Smooth muscle cell (in vitro differentiated cells): ENCODE results near the gene ADH7. TPM values are rescaled to one million over a fixed set of nuclear protein-coding genes. Genes with fewer than 3 reads are reported as not detected.

Source experiments
- DNase-seq: peaks from one replicate; lab custom pipeline; 2025; ENCODE audit not compliant: unreplicated experiment; lab: John Stamatoyannopoulos, UW
- H2AFZ ChIP-seq: fragments of 200-600 bp; sonication (generic); 2 replicates; pipeline ENCODE4 v1.6.0; 2016; ENCODE audit warnings: antibody characterized with exemption, low read depth, mild to moderate bottlenecking
- H3F3A ChIP-seq: fragments of 200-600 bp; sonication (generic); 2 replicates; pipeline ENCODE4 v1.6.0; 2017; ENCODE audit warnings: antibody characterized with exemption, low read depth
- H3K27ac ChIP-seq: fragments of 200-600 bp; sonication (generic); 2 replicates; pipeline ENCODE4 v1.5.1; 2016; ENCODE audit warnings: low read depth, mild to moderate bottlenecking
- H3K27me3 ChIP-seq: fragments of 200-600 bp; sonication (generic); 2 replicates; pipeline ENCODE4 v1.6.1; 2016; ENCODE audit warnings: low read depth, mild to moderate bottlenecking
- H3K36me3 ChIP-seq: fragments of 200-600 bp; sonication (generic); 2 replicates; pipeline ENCODE4 v1.5.1; 2016; ENCODE audit warnings: low read depth
- H3K4me1 ChIP-seq: fragments of 200-600 bp; sonication (generic); 2 replicates; pipeline ENCODE4 v1.5.1; 2016; ENCODE audit warnings: low read depth
- H3K4me2 ChIP-seq: fragments of 200-600 bp; sonication (generic); 2 replicates; pipeline ENCODE4 v1.6.0; 2016; ENCODE audit warnings: mild to moderate bottlenecking
- H3K4me3 ChIP-seq: fragments of 200-600 bp; sonication (generic); 2 replicates; pipeline ENCODE4 v1.5.1; 2016; ENCODE audit warnings: mild to moderate bottlenecking
- H3K79me2 ChIP-seq: fragments of 200-600 bp; sonication (generic); 2 replicates; pipeline ENCODE4 v1.6.0; 2016; ENCODE audit warnings: low read depth, mild to moderate bottlenecking
- H3K9ac ChIP-seq: fragments of 200-600 bp; sonication (generic); 2 replicates; pipeline ENCODE4 v1.6.0; 2016; ENCODE audit warnings: low read depth
- H3K9me3 ChIP-seq: fragments of 200-600 bp; sonication (generic); replicated peaks from 2 replicates; pipeline ENCODE4 v1.5.1; 2016; ENCODE audit warnings: low read depth
- H4K20me1 ChIP-seq: fragments of 200-600 bp; sonication (generic); 2 replicates; pipeline ENCODE4 v1.6.0; 2016; ENCODE audit warnings: low read depth
- WGBS: methylation state at CpG from one replicate; pipeline ENCODE4 v1.1.7; 2016; ENCODE audit warnings: low lambda C conversion rate; 5-methylcytosine and 5-hydroxymethylcytosine counted together
- polyA plus RNA-seq: library from polyadenylated mRNA; unstranded; fragments of >200 nt; fragmentation: Nextera tagmentation; extraction: Ambion mirVana; gene quantifications from 2 replicates; pipeline ENCODE4 v1.2.1, GENCODE V29; 2016
- total RNA-seq: library from RNA; depleted of rRNA; stranded (reverse); fragments of >200 nt; gene quantifications from 2 replicates; pipeline ENCODE4 v1.2.3, GENCODE V29; 2014
- TF ChIP-seq, protein P1 (sequence below): fragments of 200-600 bp; sonication (generic); IDR thresholded peaks from 2 replicates; pipeline ENCODE4 v1.5.1; 2017; ENCODE audit warnings: borderline replicate concordance, mild to moderate bottlenecking, antibody characterized with exemption; ENCODE audit not compliant: insufficient read depth, poor library complexity, severe bottlenecking

ADH7 gene
- total and polyA plus RNA-seq, 2 experiments from 2014 or later = not detected

DNA sequence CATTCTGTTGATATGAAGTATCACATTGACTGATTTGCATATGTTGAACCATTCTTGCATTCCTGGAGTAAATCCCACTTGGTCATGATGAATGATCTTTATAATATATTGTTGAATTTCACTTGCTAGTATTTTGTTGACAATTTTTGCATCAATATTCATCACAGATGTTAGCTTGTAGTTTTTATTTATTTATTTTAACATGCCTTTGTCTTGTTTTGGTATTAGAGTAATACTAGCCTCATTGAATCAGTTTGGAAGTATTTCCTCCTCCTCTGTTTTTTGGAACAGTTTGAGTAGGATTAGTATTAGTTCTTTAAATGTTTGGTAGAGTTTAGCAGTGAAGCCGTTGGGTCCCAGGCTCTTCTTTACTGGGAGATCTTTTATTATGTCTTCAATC lies 68.7 kb downstream of the ADH7 start:
- Histone ChIP-seq H3K27ac (no peak overlapping the region), H2AFZ (no peak overlapping the region), H3K4me1 (no peaks in the 10 kb centered on the region), H3F3A (no peaks in the 10 kb centered on the region), H3K9ac (no peak overlapping the region), H4K20me1 (no peaks in the 10 kb centered on the region), H3K27me3 (no peaks in the 10 kb centered on the region), H3K36me3 (no peaks in the 10 kb centered on the region), H3K79me2 (no peaks in the 10 kb centered on the region), H3K4me3 (no peak overlapping the region), H3K9me3 (no peaks in the 10 kb centered on the region), H3K4me2 (no peak overlapping the region)
- DNase-seq = no peak
- TF ChIP-seq, protein P1, sequence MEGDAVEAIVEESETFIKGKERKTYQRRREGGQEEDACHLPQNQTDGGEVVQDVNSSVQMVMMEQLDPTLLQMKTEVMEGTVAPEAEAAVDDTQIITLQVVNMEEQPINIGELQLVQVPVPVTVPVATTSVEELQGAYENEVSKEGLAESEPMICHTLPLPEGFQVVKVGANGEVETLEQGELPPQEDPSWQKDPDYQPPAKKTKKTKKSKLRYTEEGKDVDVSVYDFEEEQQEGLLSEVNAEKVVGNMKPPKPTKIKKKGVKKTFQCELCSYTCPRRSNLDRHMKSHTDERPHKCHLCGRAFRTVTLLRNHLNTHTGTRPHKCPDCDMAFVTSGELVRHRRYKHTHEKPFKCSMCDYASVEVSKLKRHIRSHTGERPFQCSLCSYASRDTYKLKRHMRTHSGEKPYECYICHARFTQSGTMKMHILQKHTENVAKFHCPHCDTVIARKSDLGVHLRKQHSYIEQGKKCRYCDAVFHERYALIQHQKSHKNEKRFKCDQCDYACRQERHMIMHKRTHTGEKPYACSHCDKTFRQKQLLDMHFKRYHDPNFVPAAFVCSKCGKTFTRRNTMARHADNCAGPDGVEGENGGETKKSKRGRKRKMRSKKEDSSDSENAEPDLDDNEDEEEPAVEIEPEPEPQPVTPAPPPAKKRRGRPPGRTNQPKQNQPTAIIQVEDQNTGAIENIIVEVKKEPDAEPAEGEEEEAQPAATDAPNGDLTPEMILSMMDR = no peak
- 92% methylated on average over 1 of the region's 1 CpG for WGBS

DNA sequence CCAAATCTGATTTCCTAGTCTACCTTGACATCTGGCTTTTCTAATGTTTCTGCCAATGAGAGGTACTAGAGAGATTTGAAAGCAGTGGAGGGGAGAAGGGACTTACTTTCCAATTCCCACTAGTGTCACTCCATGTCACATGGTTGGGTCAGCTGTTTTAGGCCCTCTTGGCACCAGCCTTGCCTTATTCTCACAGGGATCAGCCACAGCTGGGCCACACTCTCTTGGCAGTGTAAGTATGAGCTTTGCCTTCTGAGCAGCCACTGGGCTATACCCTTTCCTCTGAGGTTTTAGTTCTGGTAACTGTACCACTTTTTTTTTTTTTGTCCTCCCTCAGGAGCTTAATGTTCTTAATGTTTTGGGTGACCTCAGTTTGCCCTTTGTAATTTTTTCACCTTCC lies 72.4 kb downstream of the ADH7 start:
- Histone ChIP-seq H3K36me3 (no peaks in the 10 kb centered on the region), H2AFZ (no peak overlapping the region), H3K79me2 (no peaks in the 10 kb centered on the region), H3F3A (no peaks in the 10 kb centered on the region), H4K20me1 (no peaks in the 10 kb centered on the region), H3K9ac (no peak overlapping the region), H3K9me3 (no peaks in the 10 kb centered on the region), H3K27me3 (no peaks in the 10 kb centered on the region), H3K4me1 (no peaks in the 10 kb centered on the region), H3K4me2 (no peak overlapping the region), H3K27ac (no peak overlapping the region), H3K4me3 (no peak overlapping the region)
- TF ChIP-seq, protein P1 = no peak
- DNase-seq = no peak

Other genes with a start within 250 kb of the ADH7 start
- gene ADH6, start 216.1 kb downstream of the ADH7 start, total RNA-seq = not detected in 2 replicates
- 0.15 and 0.22 TPM in 2 replicates for gene ADH6, start 216.1 kb downstream of the ADH7 start, polyA plus RNA-seq
- not detected in 2 replicates for gene ADH1A, start 144.4 kb downstream of the ADH7 start, total RNA-seq
- gene ADH1A, start 144.4 kb downstream of the ADH7 start, polyA plus RNA-seq = not detected in 2 replicates
- not detected in 2 replicates for gene ADH1B, start 113.9 kb downstream of the ADH7 start, total RNA-seq
- not detected in 2 replicates for gene ADH1B, start 113.9 kb downstream of the ADH7 start, polyA plus RNA-seq
- not detected in 2 replicates for gene ADH1C, start 82.6 kb downstream of the ADH7 start, total RNA-seq
- not detected in 2 replicates for gene ADH1C, start 82.6 kb downstream of the ADH7 start, polyA plus RNA-seq
- gene C4orf17, start 75.7 kb upstream of the ADH7 start, total RNA-seq = not detected in 2 replicates
- not detected in 2 replicates for gene C4orf17, start 75.7 kb upstream of the ADH7 start, polyA plus RNA-seq
- 4.6 and 7.3 TPM in 2 replicates for gene TRMT10A, start 128.7 kb upstream of the ADH7 start, total RNA-seq
- gene TRMT10A, start 128.7 kb upstream of the ADH7 start, polyA plus RNA-seq = 1.7 and 4.0 TPM in 2 replicates
- 0.13 and 0.31 TPM in 2 replicates for gene MTTP, start 139.5 kb upstream of the ADH7 start, total RNA-seq
- 0.05 TPM in 1 of 2 replicates, not detected in the other for gene MTTP, start 139.5 kb upstream of the ADH7 start, polyA plus RNA-seq
- not detected in 2 replicates for gene C4orf54, start 222.5 kb upstream of the ADH7 start, total RNA-seq
- gene C4orf54, start 222.5 kb upstream of the ADH7 start, polyA plus RNA-seq = not detected in 2 replicates